ENCODE measurements around the gene PRAC1.

DNA sequence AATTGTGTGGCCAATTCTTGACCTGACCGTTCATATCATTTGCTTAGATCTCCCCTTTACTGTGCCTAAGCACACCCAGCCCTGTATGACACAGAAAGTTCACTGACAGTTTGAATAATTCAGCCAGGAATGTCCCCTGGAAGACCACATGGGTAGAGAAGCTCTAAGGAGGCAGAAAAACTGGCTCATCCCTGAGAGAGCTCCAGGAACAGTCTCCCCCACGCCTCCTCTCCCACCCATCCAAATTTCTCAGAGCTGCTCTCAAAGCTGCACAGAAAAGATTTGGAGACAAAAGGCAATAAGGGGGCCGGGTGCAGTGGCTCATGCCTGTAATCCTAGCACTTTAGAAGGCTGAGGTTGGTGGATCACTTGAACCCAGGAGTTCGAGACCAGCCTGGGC, 11.2 kb downstream of the PRAC1 start:
- TF ChIP-seq, protein P1, sequence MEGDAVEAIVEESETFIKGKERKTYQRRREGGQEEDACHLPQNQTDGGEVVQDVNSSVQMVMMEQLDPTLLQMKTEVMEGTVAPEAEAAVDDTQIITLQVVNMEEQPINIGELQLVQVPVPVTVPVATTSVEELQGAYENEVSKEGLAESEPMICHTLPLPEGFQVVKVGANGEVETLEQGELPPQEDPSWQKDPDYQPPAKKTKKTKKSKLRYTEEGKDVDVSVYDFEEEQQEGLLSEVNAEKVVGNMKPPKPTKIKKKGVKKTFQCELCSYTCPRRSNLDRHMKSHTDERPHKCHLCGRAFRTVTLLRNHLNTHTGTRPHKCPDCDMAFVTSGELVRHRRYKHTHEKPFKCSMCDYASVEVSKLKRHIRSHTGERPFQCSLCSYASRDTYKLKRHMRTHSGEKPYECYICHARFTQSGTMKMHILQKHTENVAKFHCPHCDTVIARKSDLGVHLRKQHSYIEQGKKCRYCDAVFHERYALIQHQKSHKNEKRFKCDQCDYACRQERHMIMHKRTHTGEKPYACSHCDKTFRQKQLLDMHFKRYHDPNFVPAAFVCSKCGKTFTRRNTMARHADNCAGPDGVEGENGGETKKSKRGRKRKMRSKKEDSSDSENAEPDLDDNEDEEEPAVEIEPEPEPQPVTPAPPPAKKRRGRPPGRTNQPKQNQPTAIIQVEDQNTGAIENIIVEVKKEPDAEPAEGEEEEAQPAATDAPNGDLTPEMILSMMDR (IDR thresholded peaks at IDR 0.05; ENCODE audit: insufficient read depth, low read length, poor library complexity, severe bottlenecking): no peak
- TF ChIP-seq EZH2phosphoT487 (conservative IDR thresholded peaks at IDR 0.05; ENCODE audit: low read length): no peak
